Osteocyte (in vitro differentiated cells): ENCODE data around the gene JAZF1. TPM values are rescaled to one million over a fixed set of nuclear protein-coding genes. Genes with fewer than 3 reads are reported as not detected.

Experiments used
- DNase-seq: peaks from one replicate; pipeline ENCODE4 v3.0.0; 2021; ENCODE audit warnings: mixed read lengths; ENCODE audit not compliant: unreplicated experiment; ENCODE audit errors: extremely low spot score
- H3K27ac Mint-ChIP-seq: one replicate; pipeline ENCODE4 v1.8.0; 2021; ENCODE audit warnings: mild to moderate bottlenecking, mixed read lengths; ENCODE audit not compliant: unreplicated experiment
- H3K27me3 Mint-ChIP-seq: one replicate; pipeline ENCODE4 v1.8.0; 2021; ENCODE audit warnings: mixed read lengths; ENCODE audit not compliant: unreplicated experiment
- H3K36me3 Mint-ChIP-seq: one replicate; pipeline ENCODE4 v1.8.0; 2021; ENCODE audit warnings: mixed read lengths; ENCODE audit not compliant: unreplicated experiment
- H3K4me1 Mint-ChIP-seq: one replicate; pipeline ENCODE4 v1.8.0; 2021; ENCODE audit warnings: mixed read lengths; ENCODE audit not compliant: unreplicated experiment
- H3K4me3 Mint-ChIP-seq: one replicate; pipeline ENCODE4 v1.8.0; 2021; ENCODE audit warnings: mild to moderate bottlenecking, moderate library complexity, mixed read lengths; ENCODE audit not compliant: unreplicated experiment
- H3K9me3 Mint-ChIP-seq: one replicate; pipeline ENCODE4 v1.8.0; 2021; ENCODE audit warnings: mixed read lengths; ENCODE audit not compliant: unreplicated experiment
- CTCF ChIP-seq: fragments of 200-600 bp; sonication (generic); IDR thresholded peaks from 2 replicates; pipeline ENCODE4 v1.5.0; 2021; ENCODE audit warnings: antibody characterized with exemption, mild to moderate bottlenecking, moderate library complexity
- total RNA-seq: library from RNA; stranded (reverse); gene quantifications from 2 replicates; pipeline ENCODE4 v1.2.1, GENCODE V29; 2021

The JAZF1 gene
- total RNA-seq, 1 donor from 2014 or later: 19.8 TPM

GRCh38 chr7:27810186-27810585 lies 370.4 kb downstream of the JAZF1 start:
- Mint-ChIP-seq H3K4me1 (peaks cover 28% of the 10 kb centered on the region), H3K4me3 (no peak overlapping the region), H3K27ac (no peak overlapping the region), H3K36me3 (peaks cover 32% of the 10 kb centered on the region), H3K27me3 (no peaks in the 10 kb centered on the region), H3K9me3 (no peaks in the 10 kb centered on the region)
- no peak for TF ChIP-seq CTCF
- DNase-seq: no peak

- Mint-ChIP-seq H3K36me3 (peaks cover 29% of the 10 kb centered on the region), H3K27me3 (no peaks in the 10 kb centered on the region), H3K27ac (peak overlapping the region; percentile 86), H3K4me1 (peaks cover 25% of the 10 kb centered on the region), H3K4me3 (no peak overlapping the region), H3K9me3 (no peaks in the 10 kb centered on the region)
- DNase-seq: no peak
- no peak for TF ChIP-seq CTCF
Observed at GRCh38 chr7:27808626-27809025, 372.0 kb downstream of the JAZF1 start.

- peaks cover 25% of the 10 kb centered on the region for H3K4me1 Mint-ChIP-seq
- H3K36me3 Mint-ChIP-seq: peaks cover 28% of the 10 kb centered on the region
- no peak overlapping the region for H3K4me3 Mint-ChIP-seq
- TF ChIP-seq CTCF: no peak
- no peak overlapping the region for H3K27ac Mint-ChIP-seq
- DNase-seq: no peak
- no peaks in the 10 kb centered on the region for H3K27me3 Mint-ChIP-seq
- no peaks in the 10 kb centered on the region for H3K9me3 Mint-ChIP-seq
Observed at GRCh38 chr7:27804139-27804538, 376.5 kb downstream of the JAZF1 start.

GRCh38 chr7:27802999-27803398 lies 377.6 kb downstream of the JAZF1 start:
- Mint-ChIP-seq H3K4me3 (no peak overlapping the region), H3K9me3 (no peaks in the 10 kb centered on the region), H3K27ac (peak overlapping the region; percentile 50), H3K4me1 (peaks cover 14% of the 10 kb centered on the region), H3K27me3 (no peaks in the 10 kb centered on the region), H3K36me3 (peaks cover 31% of the 10 kb centered on the region)
- no peak for TF ChIP-seq CTCF
- DNase-seq: no peak

GRCh38 chr7:27799212-27799611 lies 381.4 kb downstream of the JAZF1 start:
- Mint-ChIP-seq H3K27me3 (no peaks in the 10 kb centered on the region), H3K9me3 (no peaks in the 10 kb centered on the region), H3K4me3 (no peak overlapping the region), H3K27ac (no peak overlapping the region), H3K4me1 (peaks cover 10% of the 10 kb centered on the region), H3K36me3 (peaks cover 44% of the 10 kb centered on the region)
- TF ChIP-seq CTCF: no peak
- no peak for DNase-seq
